Suprapubic skin (tissue), 4 donors: ENCODE measurements around the gene PANK3. TPM values are rescaled to one million over a fixed set of nuclear protein-coding genes. Genes with fewer than 3 reads are reported as not detected.
A peak's percentile ranks its signal among the peaks of the same experiment; 100 is the strongest.
"Not testable (repeated sequence)": the region's sequence is repeated elsewhere in the genome, so short reads cannot be mapped to it uniquely, and the experiment has no call there.

Experiments used
- DNase-seq, 2 donors: peaks; one replicate each; pipeline ENCODE4 v3.0.0-alpha.2; 2019; ENCODE audit warnings: low spot score in 2 of 2
- H3K27ac ChIP-seq: fragments of 200-600 bp; sonication (generic); one replicate; pipeline ENCODE4 v1.5.1; 2019
- H3K27me3 ChIP-seq: fragments of 200-600 bp; sonication (generic); one replicate; pipeline ENCODE4 v1.5.1; 2019
- H3K36me3 ChIP-seq: fragments of 200-600 bp; sonication (generic); one replicate; pipeline ENCODE4 v1.5.1; 2019
- H3K4me1 ChIP-seq: fragments of 200-600 bp; sonication (generic); one replicate; pipeline ENCODE4 v1.5.1; 2019
- H3K4me3 ChIP-seq: fragments of 200-600 bp; sonication (generic); one replicate; pipeline ENCODE4 v1.5.1; 2019; ENCODE audit warnings: mild to moderate bottlenecking
- H3K9me3 ChIP-seq: fragments of 200-600 bp; sonication (generic); one replicate; pipeline ENCODE4 v1.5.1; 2019
- EP300 ChIP-seq: sonication (generic); formaldehyde crosslinking; IDR thresholded peaks from one replicate; pipeline ENCODE4 v1.6.1; 2017; ENCODE audit warnings: antibody characterized with exemption
- POLR2A ChIP-seq, 2 donors: fragments of 450-650 bp; IDR thresholded peaks; one replicate each; pipeline ENCODE4 v1.6.1; 2017; ENCODE audit warnings: antibody characterized with exemption in 2 of 2, mild to moderate bottlenecking in 2 of 2, moderate library complexity in 2 of 2
- POLR2AphosphoS5 ChIP-seq, 3 donors: sonication (generic); formaldehyde crosslinking; IDR thresholded peaks; one replicate each; pipeline ENCODE4 v1.6.1; 2017; ENCODE audit warnings: antibody characterized with exemption in 3 of 3
- WGBS: methylation state at CpG from one replicate; pipeline ENCODE4 v1.1.5; 2018; 5-methylcytosine and 5-hydroxymethylcytosine counted together
- total RNA-seq, 4 donors: library from RNA; depleted of rRNA; stranded (reverse); fragments of >200 nt; gene quantifications; one replicate each; pipeline ENCODE4 v1.1.0, GENCODE V29; 2016
- TF ChIP-seq, protein P1 (sequence below), 2 donors: fragments of 200-600 bp in 1 of 2; fragments of 450-650 bp in 1 of 2; sonication (generic) in 1 of 2; IDR thresholded peaks; one replicate each; pipeline ENCODE4 v1.5.1; 2016 to 2019; ENCODE audit warnings: antibody characterized with exemption in 2 of 2, mild to moderate bottlenecking in 1 of 2, moderate library complexity in 1 of 2

PANK3 gene
- total RNA-seq, 4 donors from 2014 or later, result 30.3 to 53.7 (median 35.0) TPM

DNA sequence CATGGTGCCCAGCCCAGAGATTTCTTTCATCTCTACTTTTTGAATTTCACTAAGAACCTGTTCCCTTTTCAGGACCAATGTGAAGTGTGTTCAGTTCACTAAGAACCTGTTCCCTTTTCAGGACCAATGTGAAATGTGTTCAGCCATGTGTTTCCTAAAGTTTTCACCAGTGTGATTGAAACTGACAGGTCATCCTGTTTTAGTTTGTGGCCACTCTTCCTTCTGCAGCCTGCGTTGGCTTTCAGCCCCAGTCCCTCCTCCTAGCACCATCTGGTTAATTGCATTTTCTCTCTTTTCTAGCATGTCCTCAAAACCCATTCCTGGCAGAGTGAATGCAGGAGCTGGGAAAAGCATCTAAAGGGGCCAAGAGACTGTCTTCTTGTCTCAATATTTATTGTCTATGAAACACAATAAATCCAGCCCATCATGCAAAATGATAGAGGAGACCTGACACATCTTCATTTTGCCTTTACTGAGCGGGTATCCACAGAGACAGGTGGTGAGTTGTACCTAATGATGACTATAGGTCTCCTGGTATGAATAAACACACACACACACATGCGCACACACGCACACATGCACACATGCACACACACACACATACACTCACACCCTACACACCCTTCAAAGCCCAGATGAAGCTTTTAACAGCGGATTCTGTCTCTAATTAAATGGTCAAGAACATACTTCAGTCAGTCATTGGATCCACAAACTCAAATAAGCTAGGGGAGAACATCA, 6.1 kb upstream of the PANK3 start:
- Histone ChIP-seq H3K4me1 (peaks cover 2% of the 10 kb centered on the region), H3K36me3 (no peaks in the 10 kb centered on the region), H3K27me3 (no peaks in the 10 kb centered on the region), H3K4me3 (no peak overlapping the region), H3K9me3 (no peaks in the 10 kb centered on the region), H3K27ac (no peak overlapping the region)
- no peak for DNase-seq
- TF ChIP-seq, protein P1, sequence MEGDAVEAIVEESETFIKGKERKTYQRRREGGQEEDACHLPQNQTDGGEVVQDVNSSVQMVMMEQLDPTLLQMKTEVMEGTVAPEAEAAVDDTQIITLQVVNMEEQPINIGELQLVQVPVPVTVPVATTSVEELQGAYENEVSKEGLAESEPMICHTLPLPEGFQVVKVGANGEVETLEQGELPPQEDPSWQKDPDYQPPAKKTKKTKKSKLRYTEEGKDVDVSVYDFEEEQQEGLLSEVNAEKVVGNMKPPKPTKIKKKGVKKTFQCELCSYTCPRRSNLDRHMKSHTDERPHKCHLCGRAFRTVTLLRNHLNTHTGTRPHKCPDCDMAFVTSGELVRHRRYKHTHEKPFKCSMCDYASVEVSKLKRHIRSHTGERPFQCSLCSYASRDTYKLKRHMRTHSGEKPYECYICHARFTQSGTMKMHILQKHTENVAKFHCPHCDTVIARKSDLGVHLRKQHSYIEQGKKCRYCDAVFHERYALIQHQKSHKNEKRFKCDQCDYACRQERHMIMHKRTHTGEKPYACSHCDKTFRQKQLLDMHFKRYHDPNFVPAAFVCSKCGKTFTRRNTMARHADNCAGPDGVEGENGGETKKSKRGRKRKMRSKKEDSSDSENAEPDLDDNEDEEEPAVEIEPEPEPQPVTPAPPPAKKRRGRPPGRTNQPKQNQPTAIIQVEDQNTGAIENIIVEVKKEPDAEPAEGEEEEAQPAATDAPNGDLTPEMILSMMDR (IDR thresholded peaks at IDR 0.05), result no peak
- TF ChIP-seq POLR2AphosphoS5 (IDR thresholded peaks at IDR 0.05), result no peak
- no peak for TF ChIP-seq POLR2A (IDR thresholded peaks at IDR 0.05)
- TF ChIP-seq EP300, result no peak
- WGBS, result 74% methylated on average over 5 of the region's 5 CpGs

GRCh38 chr5:168583742-168584482, 4.7 kb upstream of the PANK3 start:
- Histone ChIP-seq H3K9me3 (no peaks in the 10 kb centered on the region), H3K27ac (no peak overlapping the region), H3K4me1 (peaks cover 7% of the 10 kb centered on the region), H3K4me3 (no peak overlapping the region), H3K27me3 (no peaks in the 10 kb centered on the region), H3K36me3 (no peaks in the 10 kb centered on the region)
- DNase-seq, result no peak
- WGBS, result 66% methylated on average over 2 of the region's 2 CpGs
- TF ChIP-seq POLR2AphosphoS5 (IDR thresholded peaks at IDR 0.05) (no peak), POLR2A (IDR thresholded peaks at IDR 0.05) (no peak), EP300 (no peak)
- TF ChIP-seq, protein P1 (IDR thresholded peaks at IDR 0.05), result no peak

DNA sequence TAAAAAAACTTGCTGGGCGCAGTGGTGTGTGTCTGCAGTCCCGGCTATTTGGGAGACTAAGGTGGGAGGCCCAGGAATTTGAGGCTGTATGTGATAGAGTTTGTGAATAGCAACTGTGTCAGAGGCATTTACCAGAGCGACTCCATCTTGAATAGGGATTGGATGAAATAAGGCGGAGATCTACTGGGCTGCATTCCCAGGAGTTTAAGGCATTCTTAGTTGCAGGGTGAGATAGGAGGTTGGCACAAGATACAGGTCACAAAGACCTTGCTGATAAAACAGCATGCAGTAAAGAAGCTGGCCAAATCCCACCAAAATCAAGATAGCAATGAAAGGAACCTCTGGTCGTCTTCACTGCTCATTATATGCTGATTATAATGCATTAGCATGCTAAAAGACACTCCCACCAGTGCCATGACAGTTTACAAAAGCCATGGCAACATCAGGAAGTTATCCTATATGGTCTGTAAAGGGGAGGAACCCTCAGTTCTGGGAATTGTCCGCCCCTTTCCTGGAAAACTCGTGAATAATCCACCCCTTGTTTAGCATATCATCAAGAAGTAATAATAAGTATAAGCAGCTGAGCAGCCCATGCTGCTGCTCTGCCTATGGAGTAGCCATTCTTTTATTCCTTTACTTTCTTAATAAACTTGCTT, 1.8 kb upstream of the PANK3 start:
- H3K27ac ChIP-seq, H3K36me3 ChIP-seq, DNase-seq, H3K27me3 ChIP-seq, H3K4me3 ChIP-seq, H3K9me3 ChIP-seq: not testable (repeated sequence)
- WGBS, result 82% methylated on average over 7 of the region's 7 CpGs
- peaks cover 21% of the 10 kb centered on the region for H3K4me1 ChIP-seq

DNA sequence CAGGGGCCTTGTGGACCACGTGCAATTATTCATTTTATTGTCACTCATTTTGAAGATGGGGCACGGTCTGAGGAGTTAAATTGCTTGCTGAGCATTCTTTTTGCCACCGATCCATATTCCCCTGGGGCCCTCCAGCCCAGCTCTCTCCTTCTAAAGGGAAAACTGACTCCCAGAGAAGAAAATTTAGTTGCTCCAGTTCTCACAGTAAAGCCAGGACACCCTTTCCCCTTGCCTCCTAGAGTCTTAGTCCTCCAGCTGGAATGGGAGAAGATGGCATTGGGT, 1.0 kb upstream of the PANK3 start:
- Histone ChIP-seq H3K27me3 (no peaks in the 10 kb centered on the region), H3K4me3 (peak overlapping the region; percentile 92)

GRCh38 chr5:168579488-168580226, 489 bp upstream of the PANK3 start:
- H3K27me3 ChIP-seq, result no peaks in the 10 kb centered on the region
- peaks cover 21% of the 10 kb centered on the region for H3K4me1 ChIP-seq
- no peaks in the 10 kb centered on the region for H3K9me3 ChIP-seq
- WGBS, result 1% methylated on average over 27 of the region's 52 CpGs
- H3K4me3 ChIP-seq, result peak overlapping the region; percentile 92
- TF ChIP-seq POLR2A (IDR thresholded peaks at IDR 0.05) (peak; percentile 85 to 87), POLR2AphosphoS5 (IDR thresholded peaks at IDR 0.05) (peak in 2 of 3 donors; percentile 34 to 78), EP300 (no peak)
- TF ChIP-seq, protein P1 (IDR thresholded peaks at IDR 0.05), result no peak
- peak; percentile 97 to 99 for DNase-seq
- H3K36me3 ChIP-seq, result no peaks in the 10 kb centered on the region
- peak overlapping the region; percentile 97 for H3K27ac ChIP-seq

More for the DNA sequence above, 1.0 kb upstream of the PANK3 start:
- 9% methylated on average over 3 of the region's 3 CpGs for WGBS
- no peak for DNase-seq
- Histone ChIP-seq H3K27ac (peak overlapping the region; percentile 97), H3K9me3 (no peaks in the 10 kb centered on the region), H3K4me1 (peaks cover 21% of the 10 kb centered on the region), H3K36me3 (no peaks in the 10 kb centered on the region)
- TF ChIP-seq POLR2A (IDR thresholded peaks at IDR 0.05) (no peak), POLR2AphosphoS5 (IDR thresholded peaks at IDR 0.05) (no peak), EP300 (no peak)
- TF ChIP-seq, protein P1 (IDR thresholded peaks at IDR 0.05), result no peak
